Naive thymus-derived CD4-positive, alpha-beta T cell (primary cell): ENCODE measurements around the gene TAS1R1. TPM values are rescaled to one million over a fixed set of nuclear protein-coding genes. Genes with fewer than 3 reads are reported as not detected.
A peak's percentile ranks its signal among the peaks of the same experiment; 100 is the strongest.

Experiments
- ATAC-seq: fragments of 150-1000 bp; cut with Tn5 transposase; 2 replicates; pipeline ENCODE4 v1.10.0; 2021; ENCODE audit warnings: mild to moderate bottlenecking, moderate library complexity
- CTCF ChIA-PET: fragments of 350-600 bp; sonication (Branson Sonifier 250); formaldehyde crosslinking; loops from one replicate; lab custom pipeline; 2021; ENCODE audit warnings: antibody characterized with exemption; lab: Charles Lee
- POLR2A ChIA-PET: fragments of 350-600 bp; sonication (Branson Sonifier 250); formaldehyde crosslinking; loops from one replicate; lab custom pipeline; 2021; ENCODE audit warnings: antibody characterized with exemption, inconsistent platforms; lab: Charles Lee
- DNase-seq, 9 donors: peaks; one replicate each; pipeline versions ENCODE4 v3.0.0 to v3.0.0-alpha.2; 2020 to 2022; ENCODE audit warnings: mixed read lengths in 1 of 9
- H3K27ac ChIP-seq: one replicate; pipeline ENCODE4 v1.7.0; 2013; ENCODE audit warnings: mild to moderate bottlenecking, low read depth, low read length, moderate library complexity
- H3K27me3 ChIP-seq, 2 donors: one replicate each; pipeline ENCODE4 v1.7.0; 2013; ENCODE audit warnings: low read length in 2 of 2, mild to moderate bottlenecking in 2 of 2, moderate library complexity in 2 of 2; ENCODE audit not compliant: control insufficient read depth in 2 of 2, insufficient read depth in 2 of 2
- H3K36me3 ChIP-seq, 3 experiments: 1 replicate in 2 of 3; 2 replicates in 1 of 3; pipeline ENCODE4 v1.7.0; 2013; ENCODE audit warnings: low read length in 3 of 3, mild to moderate bottlenecking in 3 of 3, moderate library complexity in 1 of 3; ENCODE audit not compliant: insufficient read depth in 3 of 3, control insufficient read depth in 2 of 3
- H3K4me1 ChIP-seq, 2 donors: one replicate each; pipeline ENCODE4 v1.7.0; 2013; ENCODE audit warnings: low read length in 2 of 2, mild to moderate bottlenecking in 2 of 2, moderate library complexity in 1 of 2; ENCODE audit not compliant: control insufficient read depth in 2 of 2, insufficient read depth in 2 of 2
- H3K4me3 ChIP-seq: 2 replicates; pipeline ENCODE4 v1.7.0; 2013; ENCODE audit warnings: mild to moderate bottlenecking, low read length
- H3K9me3 ChIP-seq, 3 experiments: 1 replicate in 2 of 3; 2 replicates in 1 of 3; pipeline ENCODE4 v1.7.0; 2013; ENCODE audit warnings: low read length in 3 of 3; ENCODE audit not compliant: control insufficient read depth in 2 of 3
- H3K27ac Mint-ChIP-seq, 9 donors: one replicate each; pipeline ENCODE4 v1.8.0; 2020 to 2022; ENCODE audit warnings: mixed read lengths in 9 of 9, mild to moderate bottlenecking in 8 of 9, moderate library complexity in 5 of 9, inconsistent platforms in 2 of 9
- H3K27me3 Mint-ChIP-seq, 5 donors: one replicate each; pipeline ENCODE4 v1.8.0; 2021 to 2022; ENCODE audit warnings: mixed read lengths in 5 of 5, mild to moderate bottlenecking in 1 of 5
- H3K36me3 Mint-ChIP-seq, 5 donors: one replicate each; pipeline ENCODE4 v1.8.0; 2020 to 2022; ENCODE audit warnings: mixed read lengths in 5 of 5, mild to moderate bottlenecking in 3 of 5, inconsistent platforms in 1 of 5
- H3K4me1 Mint-ChIP-seq, 7 donors: one replicate each; pipeline ENCODE4 v1.8.0; 2020 to 2022; ENCODE audit warnings: mixed read lengths in 7 of 7, mild to moderate bottlenecking in 3 of 7, inconsistent platforms in 1 of 7
- H3K4me3 Mint-ChIP-seq, 10 donors: one replicate each; pipeline ENCODE4 v1.8.0; 2020 to 2022; ENCODE audit warnings: mild to moderate bottlenecking in 10 of 10, mixed read lengths in 10 of 10, moderate library complexity in 6 of 10, inconsistent platforms in 2 of 10
- H3K9me3 Mint-ChIP-seq, 11 donors: one replicate each; pipeline ENCODE4 v1.8.0; 2020 to 2022; ENCODE audit warnings: mixed read lengths in 11 of 11, mild to moderate bottlenecking in 4 of 11, inconsistent platforms in 1 of 11, moderate library complexity in 1 of 11
- intact Hi-C, 2 donors: fragments of 100-400 bp; cut with micrococcal nuclease; formaldehyde crosslinking; loops; one replicate each; pipeline ENCODE4 v1.15.1; 2023
- polyA plus RNA-seq, 2 donors: library from polyadenylated mRNA; unstranded; fragments of 300-500 nt; fragmentation: Illumina TruSeq; gene quantifications; one replicate each; pipeline ENCODE4 v1.2.3, GENCODE V29; 2021
- total RNA-seq, 6 experiments: library from RNA in 5 of 6; stranded (reverse) in 5 of 6; gene quantifications; 1 replicate in 5 of 6; 2 replicates in 1 of 6; pipeline ENCODE4 v1.2.3 and lab custom pipeline; 2021 to 2026

The TAS1R1 gene
- total and polyA plus RNA-seq, 7 experiments from 2014 or later: not detected

GRCh38 chr1:6519491-6519934 lies 35.6 kb upstream of the TAS1R1 start:
- H3K36me3 Mint-ChIP-seq: peaks cover 0 to 8% (median 3%) of the 10 kb centered on the region in 5 donors
- H3K4me3 Mint-ChIP-seq: no peak overlapping the region
- H3K9me3 Mint-ChIP-seq: no peaks in the 10 kb centered on the region
- Histone ChIP-seq H3K9me3 (no peaks in the 10 kb centered on the region), H3K36me3 (peaks cover 0 to 11% (median 0%) of the 10 kb centered on the region in 3 experiments), H3K4me1 (no peaks in the 10 kb centered on the region), H3K27ac (no peak overlapping the region), H3K27me3 (no peaks in the 10 kb centered on the region), H3K4me3 (no peak overlapping the region)
- DNase-seq: no peak
- H3K27ac Mint-ChIP-seq: peak overlapping the region in 1 of 9 donors; percentile 69
- peaks cover 0 to 8% (median 4%) of the 10 kb centered on the region in 7 donors for H3K4me1 Mint-ChIP-seq
- POLR2A ChIA-PET: no interaction called here
- CTCF ChIA-PET: no interaction called here
- ATAC-seq: no peak
- no peaks in the 10 kb centered on the region for H3K27me3 Mint-ChIP-seq
- intact Hi-C loops: no loop called here

GRCh38 chr1:6519935-6520671 lies 35.0 kb upstream of the TAS1R1 start:
- ATAC-seq (no peak), DNase-seq (no peak)
- no peaks in the 10 kb centered on the region for H3K27me3 Mint-ChIP-seq
- no peaks in the 10 kb centered on the region for H3K27me3 ChIP-seq
- CTCF ChIA-PET: interaction anchor here (1.1 kb wide), 1 partner anchor 126 kb away, joined by 3 read pairs; no protein-coding TSS in a partner anchor
- intact Hi-C loops: no loop called here
- POLR2A ChIA-PET: no interaction called here
- H3K9me3 ChIP-seq: no peaks in the 10 kb centered on the region
- H3K4me3 Mint-ChIP-seq: no peak overlapping the region
- H3K9me3 Mint-ChIP-seq: no peaks in the 10 kb centered on the region
- H3K4me1 Mint-ChIP-seq: peaks cover 0 to 8% (median 4%) of the 10 kb centered on the region in 7 donors
- H3K36me3 ChIP-seq: peaks cover 0 to 12% (median 0%) of the 10 kb centered on the region in 3 experiments
- H3K4me3 ChIP-seq: no peak overlapping the region
- no peaks in the 10 kb centered on the region for H3K4me1 ChIP-seq
- H3K36me3 Mint-ChIP-seq: peaks cover 0 to 8% (median 3%) of the 10 kb centered on the region in 5 donors
- peak overlapping the region in 5 of 9 donors; percentile 15 to 67 (median 32) for H3K27ac Mint-ChIP-seq
- no peak overlapping the region for H3K27ac ChIP-seq

GRCh38 chr1:6521536-6521935 lies 33.6 kb upstream of the TAS1R1 start:
- Histone ChIP-seq H3K4me3 (no peak overlapping the region), H3K9me3 (no peaks in the 10 kb centered on the region), H3K4me1 (no peaks in the 10 kb centered on the region), H3K27me3 (no peaks in the 10 kb centered on the region), H3K27ac (no peak overlapping the region), H3K36me3 (peaks cover 0 to 27% (median 0%) of the 10 kb centered on the region in 3 experiments)
- ChIA-PET CTCF (interaction anchor here (1.0 kb wide), 1 partner anchor 32 kb away, joined by 3 read pairs; the partner anchor contains the start of gene NOL9), POLR2A (interaction anchor here (0.8 to 1.2 kb wide), 2 partner anchors 31 to 33 kb away, joined by 4 to 5 read pairs; partner anchors contain the start of gene NOL9)
- H3K27me3 Mint-ChIP-seq: no peaks in the 10 kb centered on the region
- peaks cover 0 to 15% (median 10%) of the 10 kb centered on the region in 5 donors for H3K36me3 Mint-ChIP-seq
- no peak for ATAC-seq
- H3K4me3 Mint-ChIP-seq: no peak overlapping the region
- H3K4me1 Mint-ChIP-seq: peaks cover 0 to 8% (median 4%) of the 10 kb centered on the region in 7 donors
- DNase-seq: no peak
- intact Hi-C loops: no loop called here
- H3K9me3 Mint-ChIP-seq: no peaks in the 10 kb centered on the region
- peak overlapping the region in 5 of 9 donors; percentile 15 to 78 (median 53) for H3K27ac Mint-ChIP-seq

GRCh38 chr1:6523566-6523965 lies 31.5 kb upstream of the TAS1R1 start:
- no peak for ATAC-seq
- Mint-ChIP-seq H3K36me3 (peaks cover 6 to 24% (median 19%) of the 10 kb centered on the region in 5 donors), H3K4me1 (peaks cover 0 to 11% (median 5%) of the 10 kb centered on the region in 7 donors), H3K9me3 (no peaks in the 10 kb centered on the region), H3K27ac (peak overlapping the region in 6 of 9 donors; percentile 14 to 84 (median 48)), H3K4me3 (no peak overlapping the region), H3K27me3 (no peaks in the 10 kb centered on the region)
- Histone ChIP-seq H3K27me3 (no peaks in the 10 kb centered on the region), H3K36me3 (peaks cover 2 to 40% (median 10%) of the 10 kb centered on the region in 3 experiments), H3K4me3 (no peak overlapping the region), H3K27ac (no peak overlapping the region), H3K9me3 (no peaks in the 10 kb centered on the region), H3K4me1 (no peaks in the 10 kb centered on the region)
- intact Hi-C loops: loop anchor here in 1 of 2 donors (1.0 kb wide), 1 partner anchor 37 kb away; no protein-coding TSS in a partner anchor
- ChIA-PET CTCF (interaction anchor here (0.6 to 1.7 kb wide), 3 partner anchors 29 to 146 kb away, joined by 3 to 6 read pairs (median 3); partner anchors contain the start of gene NOL9), POLR2A (no interaction called here)
- no peak for DNase-seq

GRCh38 chr1:6526316-6526715 lies 28.8 kb upstream of the TAS1R1 start:
- H3K9me3 Mint-ChIP-seq: no peaks in the 10 kb centered on the region
- peaks cover 0 to 11% (median 5%) of the 10 kb centered on the region in 7 donors for H3K4me1 Mint-ChIP-seq
- H3K27me3 Mint-ChIP-seq: no peaks in the 10 kb centered on the region
- no peak overlapping the region for H3K4me3 ChIP-seq
- H3K36me3 Mint-ChIP-seq: peaks cover 6 to 32% (median 21%) of the 10 kb centered on the region in 5 donors
- no peaks in the 10 kb centered on the region for H3K9me3 ChIP-seq
- no peaks in the 10 kb centered on the region for H3K27me3 ChIP-seq
- H3K27ac Mint-ChIP-seq: peak overlapping the region in 2 of 9 donors; percentile 16 to 21
- no peak overlapping the region for H3K4me3 Mint-ChIP-seq
- CTCF ChIA-PET: interaction anchor here (1.4 kb wide), 1 partner anchor 27 kb away, joined by 4 read pairs; no protein-coding TSS in a partner anchor
- POLR2A ChIA-PET: no interaction called here
- H3K27ac ChIP-seq: no peak overlapping the region
- intact Hi-C loops: no loop called here
- H3K4me1 ChIP-seq: no peaks in the 10 kb centered on the region
- peaks cover 6 to 56% (median 10%) of the 10 kb centered on the region in 3 experiments for H3K36me3 ChIP-seq
- DNase-seq (no peak), ATAC-seq (no peak)

- Histone ChIP-seq H3K27me3 (no peaks in the 10 kb centered on the region), H3K9me3 (no peaks in the 10 kb centered on the region), H3K36me3 (peaks cover 18 to 77% (median 32%) of the 10 kb centered on the region in 3 experiments), H3K4me1 (no peaks in the 10 kb centered on the region), H3K4me3 (no peak overlapping the region), H3K27ac (no peak overlapping the region)
- Mint-ChIP-seq H3K27me3 (no peaks in the 10 kb centered on the region), H3K4me1 (peaks cover 0 to 15% (median 4%) of the 10 kb centered on the region in 7 donors), H3K36me3 (peaks cover 10 to 51% (median 33%) of the 10 kb centered on the region in 5 donors), H3K9me3 (no peaks in the 10 kb centered on the region), H3K27ac (peak overlapping the region in 1 of 9 donors; percentile 38), H3K4me3 (no peak overlapping the region)
- no peak for ATAC-seq
- intact Hi-C loops: no loop called here
- POLR2A ChIA-PET: interaction anchor here (1.0 kb wide), 2 partner anchors 16 to 68 kb away, joined by 3 read pairs; no protein-coding TSS in a partner anchor
- CTCF ChIA-PET: interaction anchor here (0.7 to 1.3 kb wide), 4 partner anchors 9 to 118 kb away, joined by 3 to 5 read pairs (median 3); no protein-coding TSS in a partner anchor
- no peak for DNase-seq
Measured at GRCh38 chr1:6528492-6528891, 26.6 kb upstream of the TAS1R1 start.
